Measurements from ENCODE around the gene ARV1. TPM values are rescaled to one million over a fixed set of nuclear protein-coding genes. Genes with fewer than 3 reads are reported as not detected.
"Not testable (repeated sequence)": the region's sequence is repeated elsewhere in the genome, so short reads cannot be mapped to it uniquely, and the experiment has no call there.

Gene ARV1
- total RNA-seq, 4 donors from 2014 or later, result 7.1 to 37.3 (median 18.4) TPM

DNA sequence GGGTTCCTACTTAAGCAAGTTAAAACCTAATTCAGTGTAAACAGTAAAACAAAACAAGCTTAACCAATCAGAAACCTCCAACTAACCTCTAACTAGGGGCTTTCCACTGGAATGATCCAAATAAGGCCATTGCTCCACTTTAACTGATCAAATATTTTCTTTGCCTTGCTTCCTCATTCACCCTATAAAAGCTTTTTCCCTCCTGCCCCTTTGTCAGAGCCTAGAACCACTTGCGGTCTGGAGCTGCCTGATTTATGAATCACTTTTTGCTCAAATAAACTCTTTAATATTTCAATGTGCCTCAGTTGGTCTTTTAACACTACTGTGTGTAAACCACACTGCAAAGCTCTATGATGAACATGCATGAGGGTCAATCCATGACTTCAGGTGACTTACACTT lies 65.7 kb downstream of the ARV1 start:
- Histone ChIP-seq H3K4me1 (peaks cover 0 to 12% (median 10%) of the 10 kb centered on the region in 4 donors), H3K27me3 (peaks cover 27% of the 10 kb centered on the region), H3K4me3 (no peak overlapping the region), H3K27ac (no peak overlapping the region), H3K36me3 (no peaks in the 10 kb centered on the region), H3K9me3 (peaks cover 0 to 8% of the 10 kb centered on the region in 2 donors)
- in situ Hi-C loops (cut with MboI; ENCODE audit: low pct_ligation_motif_present in 1 of 4, low pct_unique_long_range_greater_than_20kb in 1 of 4, low sequenced_read_pairs in 3 of 4) (no loop called here), intact Hi-C loops (cut with DNase I; ENCODE audit: low total_unique reads) (no loop called here)
- no peak for DNase-seq
- WGBS, 2 donors (ENCODE audit: low coverage in 1 of 2), result 94% methylated on average over 1 of the region's 1 CpG; no CpG with 5 or more reads in 1 of the 2 donors
- no peak for TF ChIP-seq POLR2A (IDR thresholded peaks at IDR 0.05)
- no peak for TF ChIP-seq EP300 (IDR thresholded peaks at IDR 0.05; ENCODE audit: low read depth)
- TF ChIP-seq POLR2AphosphoS5 (IDR thresholded peaks at IDR 0.05), result no peak
- TF ChIP-seq CTCF (IDR thresholded peaks at IDR 0.05), result no peak

DNA sequence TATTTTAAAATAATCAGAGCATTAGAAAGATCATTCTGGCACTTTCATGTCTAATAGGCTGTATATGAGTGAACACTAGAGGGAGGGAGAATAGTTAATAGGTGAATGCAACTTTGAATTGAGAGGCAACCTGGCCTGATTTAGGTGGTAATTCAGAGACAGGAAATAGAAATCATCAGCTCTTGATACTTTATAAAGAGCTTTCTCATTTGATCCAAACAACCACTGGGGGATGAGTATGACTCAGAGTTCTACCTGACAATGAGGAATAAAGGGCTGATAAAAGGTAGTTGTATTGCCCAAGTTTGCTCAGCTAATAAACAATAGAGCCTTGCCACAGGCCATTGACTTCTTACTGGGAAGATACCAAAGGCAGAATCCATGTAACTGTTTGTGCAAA lies 66.4 kb downstream of the ARV1 start:
- in situ Hi-C loops (cut with MboI; ENCODE audit: low pct_ligation_motif_present in 1 of 4, low pct_unique_long_range_greater_than_20kb in 1 of 4, low sequenced_read_pairs in 3 of 4), result no loop called here
- no peak for DNase-seq
- H3K9me3 ChIP-seq, result peaks cover 0 to 8% of the 10 kb centered on the region in 2 donors
- intact Hi-C loops (cut with DNase I; ENCODE audit: low total_unique reads), result no loop called here
- H3K4me3 ChIP-seq, result no peak overlapping the region
- no peak overlapping the region for H3K27ac ChIP-seq
- H3K4me1 ChIP-seq, result peaks cover 0 to 11% (median 9%) of the 10 kb centered on the region in 4 donors
- no peaks in the 10 kb centered on the region for H3K36me3 ChIP-seq
- peaks cover 22% of the 10 kb centered on the region for H3K27me3 ChIP-seq
- no peak for TF ChIP-seq EP300 (IDR thresholded peaks at IDR 0.05; ENCODE audit: low read depth)

GRCh38 chr1:231045921-231046729 lies 67.2 kb downstream of the ARV1 start:
- in situ Hi-C loops (cut with MboI; ENCODE audit: low pct_ligation_motif_present in 1 of 4, low pct_unique_long_range_greater_than_20kb in 1 of 4, low sequenced_read_pairs in 3 of 4); DNase-seq; H3K4me1 ChIP-seq; H3K9me3 ChIP-seq; H3K36me3 ChIP-seq; intact Hi-C loops (cut with DNase I; ENCODE audit: low total_unique reads); H3K4me3 ChIP-seq; H3K27ac ChIP-seq: not testable (repeated sequence)
- H3K27me3 ChIP-seq, result peaks cover 14% of the 10 kb centered on the region
- WGBS, 2 donors (ENCODE audit: low coverage in 1 of 2), result 82 to 87% methylated on average over 3 to 10 of the region's 10 CpGs

GRCh38 chr1:231046730-231047395 lies 68.0 kb downstream of the ARV1 start:
- Histone ChIP-seq H3K4me1 (no peaks in the 10 kb centered on the region), H3K4me3 (no peak overlapping the region), H3K27me3 (peaks cover 13% of the 10 kb centered on the region), H3K9me3 (peaks cover 0 to 8% of the 10 kb centered on the region in 2 donors), H3K36me3 (no peaks in the 10 kb centered on the region), H3K27ac (no peak overlapping the region)
- intact Hi-C loops (cut with DNase I; ENCODE audit: low total_unique reads), result no loop called here
- in situ Hi-C loops (cut with MboI; ENCODE audit: low pct_ligation_motif_present in 1 of 4, low pct_unique_long_range_greater_than_20kb in 1 of 4, low sequenced_read_pairs in 3 of 4), result no loop called here
- TF ChIP-seq POLR2AphosphoS5 (IDR thresholded peaks at IDR 0.05), result no peak
- no peak for TF ChIP-seq EP300 (IDR thresholded peaks at IDR 0.05; ENCODE audit: low read depth)
- no peak for TF ChIP-seq POLR2A (IDR thresholded peaks at IDR 0.05)
- TF ChIP-seq CTCF (IDR thresholded peaks at IDR 0.05), result no peak
- WGBS, 2 donors (ENCODE audit: low coverage in 1 of 2), result 43 to 53% methylated on average over 2 of the region's 2 CpGs
- DNase-seq, result no peak

DNA sequence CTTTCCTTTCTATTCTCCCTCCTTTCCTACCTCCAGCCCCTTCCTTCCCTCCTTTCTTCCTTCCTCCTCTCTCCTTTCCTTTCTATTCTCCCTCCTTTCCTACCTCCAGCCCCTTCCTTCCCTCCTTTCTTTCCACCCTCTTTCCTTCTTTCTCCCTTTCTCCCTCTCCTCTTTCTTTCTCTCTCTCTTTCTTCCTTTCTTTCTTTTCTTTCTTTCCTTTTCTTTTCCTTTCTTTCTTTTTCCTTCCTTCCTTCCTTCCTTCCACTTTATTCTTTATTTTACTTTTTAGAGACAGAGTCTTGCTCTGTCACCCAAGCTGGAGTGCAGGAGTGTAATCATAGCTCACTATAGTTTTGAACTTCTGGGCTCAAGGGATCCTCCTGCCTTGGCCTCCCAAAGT lies 68.6 kb downstream of the ARV1 start:
- H3K9me3 ChIP-seq; DNase-seq; H3K36me3 ChIP-seq; in situ Hi-C loops (cut with MboI; ENCODE audit: low pct_ligation_motif_present in 1 of 4, low pct_unique_long_range_greater_than_20kb in 1 of 4, low sequenced_read_pairs in 3 of 4); H3K4me1 ChIP-seq; intact Hi-C loops (cut with DNase I; ENCODE audit: low total_unique reads); H3K27ac ChIP-seq; H3K4me3 ChIP-seq: not testable (repeated sequence)
- peaks cover 13% of the 10 kb centered on the region for H3K27me3 ChIP-seq

DNA sequence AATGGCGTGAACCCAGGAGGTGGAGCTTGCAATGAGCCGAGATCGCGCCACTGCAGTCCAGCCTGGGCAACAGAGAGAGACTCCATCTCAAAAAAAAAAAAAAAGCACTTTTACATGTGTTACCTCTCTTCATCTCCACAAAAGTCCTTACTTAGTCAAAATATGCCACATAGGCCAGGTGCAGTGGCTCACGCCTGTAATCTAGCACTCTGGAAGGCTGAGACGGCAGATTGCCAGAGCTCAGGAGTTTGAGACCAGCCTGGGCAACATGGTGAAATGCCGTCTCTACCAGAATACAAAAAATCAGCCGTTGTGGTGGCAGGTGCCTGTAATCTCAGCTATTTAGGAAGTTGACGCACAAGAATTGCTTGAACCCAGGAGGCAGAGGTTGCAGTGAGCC lies 69.5 kb downstream of the ARV1 start:
- in situ Hi-C loops (cut with MboI; ENCODE audit: low pct_ligation_motif_present in 1 of 4, low pct_unique_long_range_greater_than_20kb in 1 of 4, low sequenced_read_pairs in 3 of 4); H3K4me1 ChIP-seq; H3K4me3 ChIP-seq; DNase-seq; intact Hi-C loops (cut with DNase I; ENCODE audit: low total_unique reads); H3K27ac ChIP-seq; H3K9me3 ChIP-seq; H3K36me3 ChIP-seq: not testable (repeated sequence)
- peaks cover 13% of the 10 kb centered on the region for H3K27me3 ChIP-seq
- 50 to 93% methylated on average over 2 to 9 of the region's 9 CpGs for WGBS, 2 donors (ENCODE audit: low coverage in 1 of 2)
